Panc1 (cell line): ENCODE results near the gene DAPK1. TPM values are rescaled to one million over a fixed set of nuclear protein-coding genes. Genes with fewer than 3 reads are reported as not detected.

Experiments
- ATAC-seq: fragments of 200-7000 bp; cut with Tn5 transposase; 2 replicates; pipeline ENCODE4 v1.9.1; 2020; ENCODE audit warnings: mild to moderate bottlenecking, moderate library complexity
- BruUV-seq: library from RNA; stranded (reverse); fragments of 400-500 nt; replicated peaks from 2 replicates; lab custom pipeline; 2021; lab: Mats Ljungman, UMichigan
- CTCF ChIA-PET: fragments of 300-600 bp; sonication (Branson Sonifier 250); formaldehyde crosslinking; loops from one replicate; lab custom pipeline; 2022; ENCODE audit warnings: antibody characterized with exemption; lab: Charles Lee
- POLR2A ChIA-PET: fragments of 300-600 bp; sonication (Branson Sonifier 250); formaldehyde crosslinking; loops from one replicate; lab custom pipeline; 2022; ENCODE audit warnings: antibody characterized with exemption; lab: Charles Lee
- DNase-seq: peaks from one replicate; pipeline ENCODE4 v3.0.0-alpha.2; 2010; ENCODE audit warnings: low read depth, low spot score
- H3K27ac ChIP-seq: 2 replicates; pipeline ENCODE4 v1.5.1; 2011; ENCODE audit warnings: mild to moderate bottlenecking, low read length, inconsistent platforms
- H3K27me3 ChIP-seq: fragments of 200-500 bp; sonication (Bioruptor generic); 2 replicates; pipeline ENCODE4 v1.6.0; 2014; ENCODE audit warnings: low read length, inconsistent platforms; ENCODE audit not compliant: control insufficient read depth, insufficient read depth
- H3K36me3 ChIP-seq: fragments of 200-500 bp; sonication (Bioruptor generic); 2 replicates; pipeline ENCODE4 v1.5.1; 2014; ENCODE audit warnings: inconsistent platforms, mild to moderate bottlenecking, low read length, moderate library complexity; ENCODE audit not compliant: control insufficient read depth, insufficient read depth
- H3K4me1 ChIP-seq: 2 replicates; pipeline ENCODE4 v1.5.1; 2011; ENCODE audit warnings: inconsistent platforms, mild to moderate bottlenecking, low read length, moderate library complexity; ENCODE audit not compliant: control insufficient read depth, insufficient read depth
- H3K4me3 ChIP-seq, 2 experiments: 2 replicates each; pipeline ENCODE4 v1.5.1; 2011 to 2012; ENCODE audit warnings: low read depth in 2 of 2, low read length in 2 of 2, mild to moderate bottlenecking in 2 of 2, inconsistent platforms in 1 of 2, moderate library complexity in 1 of 2
- H3K9me3 ChIP-seq: fragments of 200-500 bp; sonication (Bioruptor generic); 2 replicates; pipeline ENCODE4 v1.5.1; 2014; ENCODE audit warnings: low read depth, mild to moderate bottlenecking, inconsistent platforms, low read length, moderate library complexity; ENCODE audit not compliant: control insufficient read depth, insufficient read depth
- CTCF ChIP-seq: fragments of 450-650 bp; IDR thresholded peaks from 2 replicates; pipeline ENCODE4 v1.5.1; 2017; ENCODE audit warnings: mild to moderate bottlenecking
- POLR2AphosphoS5 ChIP-seq: IDR thresholded peaks from 2 replicates; pipeline ENCODE4 v1.6.1; 2012; ENCODE audit warnings: mild to moderate bottlenecking, low read depth, low read length, moderate library complexity
- REST ChIP-seq, 2 experiments: IDR thresholded peaks; 2 replicates each; pipeline ENCODE4 v1.6.1; 2011 to 2012; ENCODE audit warnings: low read depth in 2 of 2, control low read depth in 1 of 2, low read length in 1 of 2, mild to moderate bottlenecking in 1 of 2, moderate library complexity in 1 of 2; ENCODE audit not compliant: insufficient read depth in 1 of 2
- SIN3A ChIP-seq: IDR thresholded peaks from 2 replicates; pipeline ENCODE4 v1.6.1; 2012; ENCODE audit warnings: low read depth, mild to moderate bottlenecking, low read length, moderate library complexity, borderline replicate concordance; ENCODE audit not compliant: insufficient read depth
- TCF7L2 ChIP-seq: IDR thresholded peaks from 2 replicates; pipeline ENCODE4 v1.6.1; 2011; ENCODE audit warnings: mild to moderate bottlenecking, low read depth, low read length, inconsistent platforms
- in situ Hi-C: cut with HindIII; loops from 2 replicates; pipeline ENCODE4 v1.10.0; 2016; ENCODE audit warnings: low sequenced_read_pairs, low pct_unique_long_range_greater_than_20kb
- intact Hi-C: fragments of 100-400 bp; cut with micrococcal nuclease; formaldehyde crosslinking; loops from one replicate; pipeline ENCODE4 v1.10.0; 2022; ENCODE audit not compliant: unreplicated experiment
- total RNA-seq: library from RNA; stranded (reverse); gene quantifications from one replicate; pipeline ENCODE4 v1.2.1, GENCODE V29; 2021; ENCODE audit not compliant: unreplicated experiment

DAPK1 gene
- total RNA-seq, 1 experiment from 2014 or later, result 0.87 TPM

- intact Hi-C loops, result no loop called here
- DNase-seq (no peak), ATAC-seq (no peak)
- in situ Hi-C loops, result no loop called here
- TF ChIP-seq REST (IDR thresholded peaks at IDR 0.05; ENCODE audit: insufficient read depth in 1 of 2, low read depth in 2 of 2, low read length in 1 of 2), result no peak
- TF ChIP-seq CTCF, result no peak
- no peak for TF ChIP-seq SIN3A
- TF ChIP-seq POLR2AphosphoS5, result no peak
- no peak for TF ChIP-seq TCF7L2
- H3K9me3 ChIP-seq, result no peaks in the 10 kb centered on the region
- no peak overlapping the region for H3K27ac ChIP-seq
- H3K36me3 ChIP-seq, result no peaks in the 10 kb centered on the region
- H3K4me3 ChIP-seq, result no peak overlapping the region
- CTCF ChIA-PET, result no interaction called here
- no TSS peak for BruUV-seq
- POLR2A ChIA-PET, result no interaction called here
- H3K4me1 ChIP-seq, result no peaks in the 10 kb centered on the region
- H3K27me3 ChIP-seq, result no peaks in the 10 kb centered on the region
These were observed 70.7 kb downstream of the DAPK1 start for GRCh38 chr9:87568401-87568800.

- POLR2A ChIA-PET, result no interaction called here
These were observed 71.4 kb downstream of the DAPK1 start for GRCh38 chr9:87569008-87569509.

More at GRCh38 chr9:87569008-87569509, 71.4 kb downstream of the DAPK1 start:
- Histone ChIP-seq H3K9me3 (no peaks in the 10 kb centered on the region), H3K4me1 (no peaks in the 10 kb centered on the region), H3K4me3 (no peak overlapping the region), H3K27ac (no peak overlapping the region), H3K36me3 (no peaks in the 10 kb centered on the region), H3K27me3 (no peaks in the 10 kb centered on the region)
- DNase-seq (no peak), ATAC-seq (no peak)
- BruUV-seq, result no TSS peak
- CTCF ChIA-PET, result no interaction called here
- in situ Hi-C loops, result no loop called here
- TF ChIP-seq SIN3A (no peak), CTCF (no peak), TCF7L2 (no peak), POLR2AphosphoS5 (no peak), REST (IDR thresholded peaks at IDR 0.05; ENCODE audit: insufficient read depth in 1 of 2, low read depth in 2 of 2, low read length in 1 of 2) (no peak)
- intact Hi-C loops, result no loop called here
